ENCODE measurements around the gene PFN2. TPM values are rescaled to one million over a fixed set of nuclear protein-coding genes. Genes with fewer than 3 reads are reported as not detected.
"Not testable (repeated sequence)": the region's sequence is repeated elsewhere in the genome, so short reads cannot be mapped to it uniquely, and the experiment has no call there.

The PFN2 gene
- total and polyA plus RNA-seq, 10 donors, result 11.4 to 21.9 (median 17.8) TPM

DNA sequence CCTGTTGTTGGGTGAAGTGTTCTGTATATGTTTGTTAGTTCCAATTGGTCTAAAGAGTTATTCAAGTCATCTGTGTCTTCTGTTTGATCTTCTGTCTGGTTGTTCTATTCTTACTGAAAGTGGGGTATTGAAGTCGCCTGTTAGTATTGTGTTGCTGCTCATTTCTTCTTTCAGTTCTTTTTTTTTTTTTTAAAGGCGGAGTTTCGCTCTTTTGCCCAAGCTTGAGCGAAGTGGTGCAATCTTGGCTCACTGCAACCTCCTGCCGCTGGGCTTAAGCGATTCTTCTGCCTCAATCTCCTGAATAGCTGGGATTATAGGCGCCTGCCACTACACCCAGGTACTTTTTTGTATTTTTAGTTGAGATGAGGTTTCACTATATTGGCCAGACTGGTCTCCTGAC lies 23.5 kb downstream of the PFN2 start:
- no peak for TF ChIP-seq POLR2AphosphoS5 (IDR thresholded peaks at IDR 0.05)
- TF ChIP-seq, protein P1, sequence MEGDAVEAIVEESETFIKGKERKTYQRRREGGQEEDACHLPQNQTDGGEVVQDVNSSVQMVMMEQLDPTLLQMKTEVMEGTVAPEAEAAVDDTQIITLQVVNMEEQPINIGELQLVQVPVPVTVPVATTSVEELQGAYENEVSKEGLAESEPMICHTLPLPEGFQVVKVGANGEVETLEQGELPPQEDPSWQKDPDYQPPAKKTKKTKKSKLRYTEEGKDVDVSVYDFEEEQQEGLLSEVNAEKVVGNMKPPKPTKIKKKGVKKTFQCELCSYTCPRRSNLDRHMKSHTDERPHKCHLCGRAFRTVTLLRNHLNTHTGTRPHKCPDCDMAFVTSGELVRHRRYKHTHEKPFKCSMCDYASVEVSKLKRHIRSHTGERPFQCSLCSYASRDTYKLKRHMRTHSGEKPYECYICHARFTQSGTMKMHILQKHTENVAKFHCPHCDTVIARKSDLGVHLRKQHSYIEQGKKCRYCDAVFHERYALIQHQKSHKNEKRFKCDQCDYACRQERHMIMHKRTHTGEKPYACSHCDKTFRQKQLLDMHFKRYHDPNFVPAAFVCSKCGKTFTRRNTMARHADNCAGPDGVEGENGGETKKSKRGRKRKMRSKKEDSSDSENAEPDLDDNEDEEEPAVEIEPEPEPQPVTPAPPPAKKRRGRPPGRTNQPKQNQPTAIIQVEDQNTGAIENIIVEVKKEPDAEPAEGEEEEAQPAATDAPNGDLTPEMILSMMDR (IDR thresholded peaks at IDR 0.05 in 8 of 11, conservative IDR thresholded peaks at IDR 0.05 in 3 of 11), result no peak
- TF ChIP-seq POLR2A (IDR thresholded peaks at IDR 0.05), result no peak
- peaks cover 0 to 59% (median 5%) of the 10 kb centered on the region in 6 donors for H3K36me3 ChIP-seq
- peaks cover 0 to 16% (median 8%) of the 10 kb centered on the region in 8 donors for H3K9me3 ChIP-seq
- no peak overlapping the region for H3K27ac ChIP-seq
- no peaks in the 10 kb centered on the region for H3K27me3 ChIP-seq (replicated peaks in 1 of 7)
- no peak overlapping the region for H3K4me3 ChIP-seq
- 78 to 91% (median 90%) methylated on average over 7 of the region's 7 CpGs for WGBS, 5 donors
- peaks cover 0 to 17% (median 0%) of the 10 kb centered on the region in 6 donors for H3K4me1 ChIP-seq
- intact Hi-C loops (cut with DNase I; ENCODE audit: low total_unique reads), result no loop called here
- DNase-seq, result no peak

DNA sequence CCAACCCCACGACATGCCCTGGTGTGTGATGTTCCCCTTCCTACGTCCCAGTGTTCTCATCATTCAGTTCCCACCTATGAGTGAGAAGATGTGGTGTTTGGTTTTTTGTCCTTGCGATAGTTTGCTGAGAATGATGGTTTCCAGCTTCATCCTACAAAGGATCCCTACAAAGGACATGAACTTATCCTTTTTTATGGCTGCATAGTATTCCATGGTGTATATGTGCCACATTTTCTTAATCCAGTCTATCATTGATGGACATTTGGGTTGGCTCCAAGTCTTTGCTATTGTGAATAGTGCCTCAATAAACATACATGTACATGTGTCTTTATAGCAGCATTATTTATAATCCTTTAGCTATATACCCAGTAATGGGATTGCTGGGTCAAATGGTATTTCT lies 26.7 kb downstream of the PFN2 start:
- H3K27me3 ChIP-seq (replicated peaks in 1 of 7); intact Hi-C loops (cut with DNase I; ENCODE audit: low total_unique reads); H3K27ac ChIP-seq; DNase-seq; H3K4me3 ChIP-seq: not testable (repeated sequence)
- Histone ChIP-seq H3K9me3 (peaks cover 0 to 16% (median 8%) of the 10 kb centered on the region in 8 donors), H3K4me1 (peaks cover 0 to 17% (median 2%) of the 10 kb centered on the region in 6 donors), H3K36me3 (peaks cover 0 to 59% (median 10%) of the 10 kb centered on the region in 6 donors)
- 94 to 100% (median 97%) methylated on average over 3 of the region's 3 CpGs for WGBS, 5 donors

DNA sequence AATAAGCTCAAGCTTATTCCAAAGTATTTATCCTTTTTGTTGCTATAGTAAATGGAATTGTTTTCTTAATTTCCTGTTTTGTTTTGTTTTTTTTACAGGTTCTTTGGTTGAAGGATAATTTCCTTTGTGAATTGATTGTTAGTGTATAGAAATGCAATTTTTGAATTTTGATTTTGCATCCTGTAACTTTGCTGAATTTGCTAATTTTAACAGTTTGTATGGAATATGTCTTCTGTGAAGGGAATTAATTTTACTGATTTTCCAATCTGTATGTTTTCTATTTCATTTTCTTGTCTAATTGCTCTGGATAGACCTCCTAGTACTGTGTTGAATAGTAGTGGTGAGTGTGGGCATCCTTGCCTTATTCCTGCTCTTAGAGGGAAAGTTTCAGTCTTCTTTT lies 28.3 kb downstream of the PFN2 start:
- intact Hi-C loops (cut with DNase I; ENCODE audit: low total_unique reads), result no loop called here
- peaks cover 0 to 53% (median 7%) of the 10 kb centered on the region in 6 donors for H3K36me3 ChIP-seq
- DNase-seq, result no peak
- TF ChIP-seq POLR2A (IDR thresholded peaks at IDR 0.05) (no peak), POLR2AphosphoS5 (IDR thresholded peaks at IDR 0.05) (no peak)
- H3K4me3 ChIP-seq, result no peak overlapping the region
- no peaks in the 10 kb centered on the region for H3K27me3 ChIP-seq (replicated peaks in 1 of 7)
- peaks cover 0 to 15% (median 2%) of the 10 kb centered on the region in 6 donors for H3K4me1 ChIP-seq
- no peak overlapping the region for H3K27ac ChIP-seq
- peaks cover 0 to 16% (median 8%) of the 10 kb centered on the region in 8 donors for H3K9me3 ChIP-seq

DNA sequence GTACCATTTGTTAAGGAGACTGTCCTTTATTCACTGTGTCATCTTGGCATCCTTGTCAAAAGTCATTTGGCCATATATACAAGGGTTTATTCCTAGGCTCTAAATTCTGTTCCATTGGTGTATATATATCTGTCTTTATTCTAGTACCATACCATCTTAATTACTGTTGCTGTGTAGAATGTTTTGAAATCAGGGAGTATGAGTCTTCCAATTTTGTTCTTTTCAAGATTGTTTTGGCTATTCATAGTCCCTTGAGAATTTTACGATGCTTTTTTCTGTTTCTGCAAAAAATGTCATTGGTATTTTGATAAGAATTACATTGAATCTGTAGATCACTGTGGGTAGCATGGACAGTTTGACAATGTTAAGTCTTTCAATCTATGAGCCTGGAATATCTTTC lies 28.7 kb downstream of the PFN2 start:
- TF ChIP-seq POLR2AphosphoS5 (IDR thresholded peaks at IDR 0.05), result no peak
- no peak for TF ChIP-seq POLR2A (IDR thresholded peaks at IDR 0.05)
- TF ChIP-seq, protein P1 (IDR thresholded peaks at IDR 0.05 in 8 of 11, conservative IDR thresholded peaks at IDR 0.05 in 3 of 11), result no peak
- no peak for DNase-seq
- 93 to 100% (median 98%) methylated on average over 1 of the region's 1 CpG for WGBS, 5 donors
- intact Hi-C loops (cut with DNase I; ENCODE audit: low total_unique reads), result no loop called here
- Histone ChIP-seq H3K9me3 (peaks cover 0 to 16% (median 8%) of the 10 kb centered on the region in 8 donors), H3K4me3 (no peak overlapping the region), H3K4me1 (peaks cover 0 to 15% (median 4%) of the 10 kb centered on the region in 6 donors), H3K27ac (no peak overlapping the region), H3K36me3 (peaks cover 0 to 50% (median 7%) of the 10 kb centered on the region in 6 donors), H3K27me3 (replicated peaks in 1 of 7) (no peaks in the 10 kb centered on the region)

DNA sequence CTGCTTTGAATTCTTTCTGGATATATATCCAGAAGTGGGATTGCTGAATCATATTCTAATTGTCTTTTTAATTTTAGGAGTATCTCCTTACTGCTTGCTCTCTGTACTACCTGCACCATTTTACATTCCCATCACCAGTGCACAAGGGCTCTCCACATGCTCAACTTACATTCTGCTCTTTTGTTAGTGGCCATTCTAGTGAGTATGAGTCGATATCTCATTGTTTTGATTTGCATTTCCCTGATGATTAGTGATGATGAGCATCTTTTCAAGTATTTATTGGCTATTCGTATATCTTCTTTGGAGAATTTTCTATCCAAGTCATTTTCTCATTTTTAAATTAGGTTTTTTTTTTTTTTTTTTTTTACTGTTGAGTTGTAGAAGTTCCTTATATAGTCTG lies 29.5 kb downstream of the PFN2 start:
- 93 to 98% (median 96%) methylated on average over 2 of the region's 2 CpGs for WGBS, 5 donors
- TF ChIP-seq POLR2A (IDR thresholded peaks at IDR 0.05), result no peak
- TF ChIP-seq, protein P1 (IDR thresholded peaks at IDR 0.05 in 8 of 11, conservative IDR thresholded peaks at IDR 0.05 in 3 of 11), result no peak
- TF ChIP-seq POLR2AphosphoS5 (IDR thresholded peaks at IDR 0.05), result no peak
- Histone ChIP-seq H3K27ac (no peak overlapping the region), H3K4me1 (peaks cover 0 to 15% (median 5%) of the 10 kb centered on the region in 6 donors), H3K27me3 (replicated peaks in 1 of 7) (no peaks in the 10 kb centered on the region), H3K9me3 (peaks cover 0 to 16% (median 8%) of the 10 kb centered on the region in 8 donors), H3K36me3 (peaks cover 0 to 50% (median 7%) of the 10 kb centered on the region in 6 donors), H3K4me3 (no peak overlapping the region)
- intact Hi-C loops (cut with DNase I; ENCODE audit: low total_unique reads), result no loop called here
- no peak for DNase-seq

DNA sequence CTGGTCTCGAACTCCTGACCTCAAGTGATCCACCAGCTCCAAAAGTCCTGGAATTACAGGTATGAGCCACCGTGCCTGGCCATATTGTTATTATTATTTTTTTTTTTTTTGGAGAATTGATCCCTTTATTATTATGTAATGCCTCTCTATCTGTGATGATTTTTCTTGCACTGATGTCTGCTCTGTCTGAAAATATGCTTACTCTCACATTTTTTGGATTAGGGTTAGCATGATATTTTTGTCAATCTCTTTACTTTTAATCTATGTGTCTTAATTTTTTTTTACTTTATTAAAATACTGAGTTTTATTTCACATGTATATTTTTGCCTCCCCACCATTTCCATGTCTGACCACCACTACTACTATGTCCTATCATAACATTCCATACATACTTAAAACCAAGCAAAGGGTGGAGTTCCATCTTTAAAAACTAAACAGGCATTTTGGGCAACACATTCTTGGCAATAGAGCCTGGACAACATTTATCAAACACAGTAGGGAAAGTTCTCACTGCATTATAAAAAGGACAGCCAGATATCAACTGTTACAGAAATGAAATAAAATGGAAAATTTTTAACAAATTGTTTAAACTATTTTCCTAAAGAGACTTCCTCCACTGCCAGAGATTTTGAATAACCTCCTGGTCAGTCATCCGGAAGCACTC lies 32.2 kb downstream of the PFN2 start:
- H3K27ac ChIP-seq; H3K27me3 ChIP-seq (replicated peaks in 1 of 7); H3K9me3 ChIP-seq; H3K4me3 ChIP-seq; intact Hi-C loops (cut with DNase I; ENCODE audit: low total_unique reads); DNase-seq: not testable (repeated sequence)
- peaks cover 0 to 26% (median 6%) of the 10 kb centered on the region in 6 donors for H3K4me1 ChIP-seq
- 92 to 97% (median 95%) methylated on average over 3 of the region's 3 CpGs for WGBS, 5 donors
- H3K36me3 ChIP-seq, result peaks cover 0 to 45% (median 6%) of the 10 kb centered on the region in 6 donors
